Immature natural killer cell (primary cell): Measurements from ENCODE around the gene ECD. TPM values are rescaled to one million over a fixed set of nuclear protein-coding genes. Genes with fewer than 3 reads are reported as not detected.

Source experiments
- DNase-seq, 3 donors: peaks; one replicate each; pipeline ENCODE4 v3.0.0; 2022; ENCODE audit warnings: mixed read lengths in 1 of 3
- H3K27ac Mint-ChIP-seq, 6 donors: one replicate each; pipeline ENCODE4 v1.8.0; 2020; ENCODE audit warnings: mixed read lengths in 6 of 6, mild to moderate bottlenecking in 5 of 6, inconsistent platforms in 4 of 6, moderate library complexity in 3 of 6
- H3K27me3 Mint-ChIP-seq, 3 donors: one replicate each; pipeline ENCODE4 v1.8.0; 2020 to 2021; ENCODE audit warnings: low read depth in 3 of 3, mild to moderate bottlenecking in 3 of 3, mixed read lengths in 3 of 3, moderate library complexity in 3 of 3, inconsistent platforms in 1 of 3
- H3K36me3 Mint-ChIP-seq, 3 donors: one replicate each; pipeline ENCODE4 v1.8.0; 2020; ENCODE audit warnings: mixed read lengths in 3 of 3, inconsistent platforms in 2 of 3, mild to moderate bottlenecking in 2 of 3
- H3K4me1 Mint-ChIP-seq, 2 donors: one replicate each; pipeline ENCODE4 v1.8.0; 2020; ENCODE audit warnings: inconsistent platforms in 2 of 2, mild to moderate bottlenecking in 2 of 2, mixed read lengths in 2 of 2, moderate library complexity in 1 of 2
- H3K4me3 Mint-ChIP-seq, 5 donors: one replicate each; pipeline ENCODE4 v1.8.0; 2020; ENCODE audit warnings: mild to moderate bottlenecking in 5 of 5, mixed read lengths in 5 of 5, inconsistent platforms in 3 of 5, moderate library complexity in 3 of 5
- H3K9me3 Mint-ChIP-seq, 6 donors: one replicate each; pipeline ENCODE4 v1.8.0; 2020; ENCODE audit warnings: mild to moderate bottlenecking in 6 of 6, mixed read lengths in 6 of 6, inconsistent platforms in 4 of 6, moderate library complexity in 3 of 6
- polyA plus RNA-seq, 3 donors: library from polyadenylated mRNA; unstranded; fragments of 300-500 nt; fragmentation: Illumina TruSeq; gene quantifications; one replicate each; pipeline ENCODE4 v1.2.3, GENCODE V29; 2021

Gene ECD
- polyA plus RNA-seq, 3 donors from 2014 or later, result 26.3 to 41.8 (median 30.3) TPM

- no peak overlapping the region for H3K27ac Mint-ChIP-seq
- no peaks in the 10 kb centered on the region for H3K36me3 Mint-ChIP-seq
- H3K27me3 Mint-ChIP-seq, result no peaks in the 10 kb centered on the region
- H3K4me1 Mint-ChIP-seq, result peaks cover 3 to 13% of the 10 kb centered on the region in 2 donors
- no peak for DNase-seq
- H3K4me3 Mint-ChIP-seq, result no peak overlapping the region
- no peaks in the 10 kb centered on the region for H3K9me3 Mint-ChIP-seq
These were observed 83.6 kb downstream of the ECD start for GRCh38 chr10:73084209-73084608.

Other genes starting within 250 kb of the ECD start
- gene PLA2G12B, start 213.2 kb downstream of the ECD start, polyA plus RNA-seq, result not detected
- 10 to 100 TPM; 16.9 to 26.5 (median 21.1) TPM for gene P4HA1, start 71.1 kb downstream of the ECD start, polyA plus RNA-seq
- gene NUDT13, start 57.6 kb downstream of the ECD start, polyA plus RNA-seq, result 1 to 10 TPM in 1 of 3 donors, under 1 TPM in 1, not detected in 1; 0.77 to 1.2 TPM
- gene FAM149B1, start 111 bp upstream of the ECD start, polyA plus RNA-seq, result 1 to 10 TPM; 4.0 to 4.9 (median 4.5) TPM
- gene DNAJC9, start 79.2 kb upstream of the ECD start, polyA plus RNA-seq, result 10 to 100 TPM; 26.4 to 27.6 (median 26.9) TPM
- 100 to 1,000 TPM in 1 of 3 donors, 10 to 100 TPM in 2; 74.2 to 102 (median 98.9) TPM for gene MRPS16, start 84.6 kb upstream of the ECD start, polyA plus RNA-seq
- gene CFAP70, start 190.9 kb upstream of the ECD start, polyA plus RNA-seq, result under 1 TPM in 1 of 3 donors, not detected in 2; 0.16 TPM
- 100 to 1,000 TPM; 119 to 234 (median 136) TPM for gene ANXA7, start 246.1 kb upstream of the ECD start, polyA plus RNA-seq